GM15510 (cell line): ENCODE measurements around the gene CNTROB.

Experiments used
- POLR2A ChIP-seq: IDR thresholded peaks from 3 replicates; pipeline ENCODE4 v1.6.1; 2011; ENCODE audit warnings: borderline replicate concordance; ENCODE audit not compliant: insufficient read length; ENCODE audit errors: extremely low read depth

The CNTROB gene

DNA sequence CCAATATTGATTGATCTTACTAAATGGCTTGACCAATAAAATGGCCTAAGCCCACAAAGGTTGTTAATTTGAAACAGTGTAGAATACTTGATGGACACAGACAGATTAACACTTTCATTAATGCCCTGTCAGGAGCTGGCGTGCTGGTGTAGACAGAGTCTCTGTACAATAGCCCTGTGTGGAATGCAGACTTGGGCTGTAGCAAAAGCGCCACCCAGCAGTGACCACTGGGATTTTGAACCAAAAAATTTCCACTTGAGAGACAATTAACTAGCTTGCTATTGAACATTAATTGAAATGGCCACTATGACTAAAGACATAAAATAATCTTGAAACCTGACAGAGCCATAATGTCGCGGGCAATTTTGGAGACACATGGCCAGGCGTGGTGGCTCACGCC is 50.7 kb downstream of the CNTROB start:
- TF ChIP-seq POLR2A = no peak

DNA sequence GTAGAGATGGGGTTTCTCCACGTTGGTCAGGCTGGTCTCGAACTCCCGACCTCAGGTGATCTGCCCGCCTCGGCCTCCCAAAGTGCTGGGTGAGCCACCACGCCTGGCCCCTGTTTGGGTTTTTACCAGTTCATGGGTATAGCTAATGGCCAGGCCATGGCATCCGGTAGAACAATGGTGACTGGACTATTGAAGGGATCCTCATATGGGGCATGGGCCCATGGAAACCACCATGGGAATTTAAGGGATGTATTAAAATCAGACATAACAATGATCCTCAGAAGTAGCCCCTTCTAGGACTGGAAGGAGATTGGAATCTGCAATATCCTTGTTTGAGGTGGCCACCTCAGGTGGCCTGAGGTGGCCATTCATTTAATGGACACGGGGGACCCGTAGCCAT is 52.9 kb downstream of the CNTROB start:
- TF ChIP-seq POLR2A = no peak

DNA sequence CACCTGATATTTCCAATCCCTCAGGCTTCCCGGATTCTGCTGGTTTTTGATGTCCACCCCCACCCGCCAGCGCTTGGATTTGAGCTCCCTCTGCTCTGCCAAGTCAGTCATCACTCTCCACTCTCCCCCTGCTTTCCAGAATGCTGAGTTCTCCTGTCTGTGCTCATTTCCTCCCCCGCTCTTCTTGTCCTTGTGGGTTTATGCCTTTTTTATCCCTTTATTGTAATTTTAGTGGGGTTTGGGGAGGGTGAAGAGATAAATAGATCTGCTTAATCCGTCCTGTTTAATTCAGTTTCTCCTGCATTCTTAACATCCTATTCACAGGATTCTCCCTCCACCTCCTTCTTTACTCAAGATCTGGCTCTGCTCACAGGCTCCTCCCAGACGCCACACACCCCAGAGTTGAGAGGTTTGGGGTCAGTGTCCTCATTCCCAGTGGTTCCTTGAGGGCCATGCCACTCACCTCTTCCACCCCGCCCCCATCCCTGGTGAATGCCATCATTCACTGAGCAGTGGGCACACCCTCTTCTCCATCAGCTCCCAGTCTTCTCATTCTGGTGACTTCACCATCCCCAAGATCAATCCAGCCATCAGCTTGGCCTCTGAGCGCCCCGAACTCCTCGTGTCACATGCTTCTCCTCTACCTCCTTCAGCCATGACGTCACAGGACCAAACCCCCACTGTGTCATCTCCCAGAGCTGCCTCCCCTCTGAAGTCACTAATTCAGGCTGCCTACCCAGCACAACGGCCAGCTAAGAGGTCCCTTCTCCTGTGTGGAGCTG is 55.3 kb downstream of the CNTROB start:
- no peak for TF ChIP-seq POLR2A

DNA sequence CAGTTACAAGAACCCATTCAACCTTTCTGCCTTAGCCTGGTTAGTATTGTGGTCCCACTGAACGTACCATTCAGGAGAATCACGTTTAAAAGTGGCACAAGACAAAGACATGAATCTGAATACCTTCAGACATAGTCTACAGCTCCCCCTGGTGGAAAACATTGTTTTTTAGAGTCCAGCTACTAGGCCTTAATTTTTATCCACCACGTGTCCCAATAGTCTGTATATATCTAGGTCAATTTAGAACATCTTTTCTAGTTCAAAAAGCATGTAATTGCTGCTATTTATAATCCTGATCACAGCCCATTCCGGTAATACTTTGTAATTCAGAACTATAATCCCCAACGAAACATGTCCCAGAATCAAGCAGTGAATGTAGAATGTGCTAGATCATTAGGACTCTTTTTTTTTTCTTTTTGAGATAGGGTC is 56.8 kb downstream of the CNTROB start:
- TF ChIP-seq POLR2A = no peak

DNA sequence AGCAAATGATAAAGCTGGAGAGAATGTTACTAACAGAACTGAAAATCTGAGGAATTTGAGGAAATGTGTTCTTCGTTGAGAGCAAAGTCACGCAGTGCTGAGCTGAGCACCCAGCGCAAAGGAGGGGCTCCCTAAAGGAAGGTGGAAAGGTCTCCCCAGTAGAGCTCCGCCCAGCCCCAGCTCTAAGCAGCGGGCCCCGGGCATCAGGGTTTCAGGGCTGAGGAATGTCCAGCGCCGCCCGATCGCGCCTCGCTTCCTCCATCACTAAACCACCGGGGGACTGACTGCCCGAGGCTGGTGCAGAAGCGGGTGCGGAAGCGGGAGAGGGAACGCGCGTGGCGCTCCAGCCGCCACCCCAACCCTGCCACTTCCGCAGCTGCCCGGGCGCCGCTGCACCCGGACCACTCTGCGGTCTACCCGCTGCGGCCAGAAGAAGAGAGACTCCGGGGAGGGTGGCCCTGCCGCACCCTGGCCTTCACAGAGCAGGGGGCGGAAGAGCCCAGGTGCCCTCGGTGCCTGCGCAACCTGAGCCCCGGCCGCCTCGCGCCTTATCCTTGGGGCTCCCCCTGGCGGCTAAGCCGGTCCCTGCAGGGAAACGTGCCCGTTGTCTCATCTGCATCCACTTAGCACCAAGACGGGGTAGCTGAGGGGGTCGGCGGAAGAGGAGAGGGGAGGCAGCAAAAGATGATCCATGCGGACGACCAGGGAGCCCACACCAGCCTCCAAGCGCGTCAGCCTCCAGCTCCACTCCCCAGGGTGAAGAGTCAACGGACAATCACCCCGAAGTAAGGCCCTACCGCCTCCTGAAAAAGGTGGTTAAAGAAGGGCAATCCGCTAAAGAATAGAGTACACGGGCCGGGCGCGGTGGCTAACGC is 58.0 kb downstream of the CNTROB start:
- peak; percentile 65 for TF ChIP-seq POLR2A

DNA sequence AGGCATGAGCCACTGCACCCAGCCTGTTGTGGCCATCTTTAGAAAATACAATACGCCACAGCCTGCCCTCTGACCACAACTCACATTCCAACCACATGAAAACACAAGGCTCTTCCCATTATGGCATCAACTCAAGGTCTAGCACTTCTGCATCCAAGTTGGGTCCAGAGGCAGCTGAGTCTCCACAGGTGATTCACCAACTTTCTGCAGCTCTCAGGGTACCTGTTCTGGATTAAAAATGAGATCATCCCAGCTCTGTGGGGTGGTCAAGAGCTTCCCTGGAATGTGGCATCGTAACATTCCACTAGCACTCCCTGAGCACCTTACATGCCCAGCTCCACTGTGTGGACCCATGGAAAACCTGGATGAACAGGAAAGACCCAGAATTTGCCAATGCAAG is 60.5 kb downstream of the CNTROB start:
- TF ChIP-seq POLR2A = no peak

DNA sequence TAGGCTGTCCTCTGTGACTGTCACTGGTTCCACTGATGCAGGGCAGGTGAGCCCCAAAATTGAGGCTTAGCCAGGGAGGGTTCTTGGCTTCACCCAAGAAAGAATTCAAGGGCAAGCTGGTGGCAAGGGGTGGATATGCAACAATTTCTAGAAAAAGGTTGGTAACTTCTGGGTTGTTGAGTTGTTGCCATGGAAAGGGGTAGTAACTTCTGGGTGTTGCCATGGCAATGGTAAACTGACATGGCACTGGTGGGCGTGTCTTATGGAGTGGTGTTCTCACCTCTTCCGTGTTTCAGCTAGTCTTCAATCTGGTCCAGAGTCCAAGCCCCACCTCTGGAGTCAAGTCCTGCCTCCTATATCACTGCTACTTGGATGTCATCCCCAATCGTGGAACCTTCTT is 60.9 kb downstream of the CNTROB start:
- no peak for TF ChIP-seq POLR2A

DNA sequence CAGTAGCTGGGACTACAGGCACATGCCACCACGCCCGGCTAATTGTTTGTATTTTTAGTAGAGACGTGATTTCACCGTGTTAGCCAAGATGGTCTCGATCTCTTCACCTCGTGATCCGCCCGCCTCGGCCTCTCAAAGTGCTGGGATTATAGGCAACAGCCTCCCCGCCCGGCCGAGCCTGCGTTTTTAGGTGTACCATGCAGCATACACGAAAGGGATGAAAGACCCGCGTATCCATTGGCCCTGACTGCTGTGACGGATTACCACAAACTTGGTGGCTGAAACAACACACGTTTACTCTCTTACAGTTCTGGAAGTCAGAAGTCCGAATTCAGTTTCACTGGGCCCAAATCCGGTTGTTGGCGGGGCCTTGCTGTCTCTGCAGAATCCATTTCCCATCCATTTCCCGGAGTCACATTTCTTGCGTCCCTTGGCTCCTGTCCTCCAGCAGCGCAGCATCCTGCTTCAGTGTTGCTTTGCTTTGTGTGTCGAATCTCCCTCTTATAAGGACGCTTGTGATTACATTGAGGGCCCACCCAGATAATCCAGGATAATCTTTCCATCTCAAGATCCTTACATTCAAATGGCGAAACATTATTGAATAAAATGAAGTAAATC is 62.1 kb downstream of the CNTROB start:
- TF ChIP-seq POLR2A = no peak

DNA sequence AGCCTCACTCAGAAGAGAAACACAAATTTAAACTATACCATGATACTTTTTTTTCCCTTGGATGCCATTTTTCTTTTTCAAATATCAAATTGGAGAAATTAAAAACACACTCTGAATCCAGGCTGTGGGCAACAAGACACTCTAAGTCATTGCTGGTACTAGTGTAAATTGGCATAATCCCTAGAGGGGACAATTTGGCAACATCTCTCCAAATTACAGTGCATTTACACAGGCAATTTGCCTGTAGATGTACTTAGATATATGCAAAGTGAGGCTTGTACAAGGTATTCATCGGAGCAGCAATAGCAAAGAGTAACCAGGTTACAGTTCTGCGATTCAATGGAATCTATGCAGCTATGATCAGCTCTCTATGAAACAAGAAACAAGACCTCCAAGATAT is 63.7 kb downstream of the CNTROB start:
- TF ChIP-seq POLR2A = no peak

DNA sequence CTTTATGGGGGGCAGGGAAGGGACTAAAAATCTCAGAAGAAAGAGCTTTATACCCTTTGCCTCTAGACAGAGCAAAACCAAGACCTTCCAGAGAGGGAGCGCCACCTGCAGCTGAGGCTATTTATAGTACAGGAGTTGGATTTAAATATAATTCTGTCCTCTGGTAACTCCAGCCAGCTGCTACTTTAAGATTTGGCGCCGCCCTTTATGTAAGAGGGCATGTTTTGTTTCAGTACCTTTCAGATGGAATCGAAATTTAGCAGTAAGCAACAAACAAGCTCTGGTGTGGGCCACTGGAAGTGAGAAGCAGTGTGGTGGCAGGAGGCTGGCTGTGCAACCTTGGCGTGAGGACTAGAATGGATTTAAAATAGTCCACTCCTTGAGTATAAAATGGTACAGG is 65.2 kb downstream of the CNTROB start:
- no peak for TF ChIP-seq POLR2A
